Activated CD4-positive, alpha-beta T cell treated with anti-CD3 and anti-CD28 coated beads, Interleukin-2, amount 50 U/mL, for 24 hours (primary cell): ENCODE measurements around the gene CELA2A.
"Not testable (repeated sequence)": the region's sequence is repeated elsewhere in the genome, so short reads cannot be mapped to it uniquely, and the experiment has no call there.

Experiments
- DNase-seq, 2 donors: peaks; one replicate each; pipeline ENCODE4 v3.0.0-alpha.2; 2020; ENCODE audit warnings: low read depth in 1 of 2, low spot score in 1 of 2

CELA2A gene

DNA sequence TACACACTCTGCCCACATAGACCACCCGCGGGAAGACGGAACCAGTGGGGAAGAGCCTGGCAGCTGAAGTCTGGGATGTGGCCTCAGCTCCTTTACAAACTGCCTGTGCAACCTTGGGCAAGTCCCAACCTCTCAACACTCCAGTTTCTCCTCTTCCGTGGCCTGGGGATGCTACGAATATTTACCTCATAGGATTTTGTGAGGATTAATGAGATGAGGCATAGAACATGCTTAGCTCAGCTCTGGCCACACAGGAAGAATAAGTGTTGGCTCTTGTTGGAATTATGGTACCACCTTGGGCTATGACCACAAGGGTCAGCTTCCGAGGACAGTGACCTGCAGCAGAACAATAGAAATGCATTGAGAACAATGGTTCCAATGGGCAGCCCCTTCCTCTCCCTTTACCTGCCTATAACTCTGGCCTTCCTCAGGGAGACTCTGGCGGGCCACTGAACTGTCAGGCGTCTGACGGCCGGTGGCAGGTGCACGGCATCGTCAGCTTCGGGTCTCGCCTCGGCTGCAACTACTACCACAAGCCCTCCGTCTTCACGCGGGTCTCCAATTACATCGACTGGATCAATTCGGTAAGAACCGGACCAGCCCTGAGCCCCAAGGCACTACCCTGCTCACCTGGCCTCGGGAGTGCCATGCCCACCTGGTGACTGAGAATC, 10.6 kb downstream of the CELA2A start:
- DNase-seq: not testable (repeated sequence)

DNA sequence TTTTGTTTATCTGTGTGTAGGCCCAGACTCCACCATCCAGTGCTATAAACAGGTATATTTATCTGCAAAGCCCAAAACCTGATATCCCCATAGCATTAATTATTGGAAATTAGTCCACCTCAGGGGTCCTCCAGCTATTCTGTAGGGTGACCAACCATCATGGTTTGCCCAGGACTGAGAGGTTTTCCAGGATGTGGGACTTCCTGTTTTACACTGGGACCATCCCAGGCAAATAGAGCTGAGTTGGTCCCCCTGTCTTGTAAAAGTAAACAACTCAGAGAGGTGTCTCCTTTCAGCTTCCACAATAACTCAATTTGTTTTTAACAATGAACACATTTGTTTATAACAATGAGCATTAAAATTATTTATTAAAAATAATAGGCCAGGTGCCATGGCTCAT, 11.6 kb downstream of the CELA2A start:
- DNase-seq: no peak

DNA sequence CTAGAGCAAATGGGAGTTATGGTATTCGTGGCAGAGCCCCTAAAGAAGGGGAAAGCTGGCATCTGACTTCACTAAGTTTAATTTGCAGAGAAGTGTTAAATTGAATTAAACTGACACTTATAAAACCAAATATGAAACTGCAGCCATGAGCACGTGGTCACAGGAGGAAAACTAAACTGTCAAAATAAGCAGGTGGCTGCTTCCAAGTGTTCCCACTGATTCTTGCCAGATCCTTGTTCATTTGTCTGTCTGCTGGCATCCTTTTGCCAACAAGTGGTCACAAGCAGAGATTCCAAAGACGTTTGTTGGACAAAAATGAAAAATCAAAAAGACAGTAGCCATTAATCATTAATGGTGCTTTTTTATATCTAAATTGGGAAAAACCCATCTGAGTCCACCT, 12.8 kb downstream of the CELA2A start:
- DNase-seq: no peak

DNA sequence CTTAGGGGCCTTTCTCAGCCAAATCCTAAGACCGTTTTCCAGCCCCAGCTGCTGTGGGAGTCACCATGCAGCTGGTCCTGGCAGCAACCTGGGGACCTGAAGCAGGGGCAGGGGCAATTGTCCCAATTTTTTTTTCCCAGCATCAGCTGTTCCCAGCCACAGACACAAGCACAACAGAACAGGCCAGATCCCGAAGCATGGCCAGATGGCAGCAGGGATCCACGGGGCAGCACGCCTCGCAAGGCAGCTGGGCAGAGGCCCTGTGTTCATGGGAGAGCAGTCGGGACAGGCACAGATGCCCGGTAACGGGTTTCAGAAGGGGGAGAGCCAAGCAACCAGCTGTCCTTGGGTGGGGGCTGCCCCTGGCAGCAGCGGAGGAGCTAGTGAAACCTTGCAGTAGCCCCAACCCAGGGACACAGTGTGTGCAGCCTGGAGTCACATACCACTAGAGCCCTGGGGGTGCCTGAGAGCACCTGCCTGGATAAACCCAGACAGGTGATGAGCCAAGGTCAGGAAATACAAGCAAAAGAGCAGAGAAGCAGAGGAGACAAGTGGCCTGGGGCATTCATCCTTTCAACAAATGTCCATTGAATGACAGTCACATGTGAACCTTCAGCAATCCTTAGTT, 13.4 kb downstream of the CELA2A start:
- not testable (repeated sequence) for DNase-seq

DNA sequence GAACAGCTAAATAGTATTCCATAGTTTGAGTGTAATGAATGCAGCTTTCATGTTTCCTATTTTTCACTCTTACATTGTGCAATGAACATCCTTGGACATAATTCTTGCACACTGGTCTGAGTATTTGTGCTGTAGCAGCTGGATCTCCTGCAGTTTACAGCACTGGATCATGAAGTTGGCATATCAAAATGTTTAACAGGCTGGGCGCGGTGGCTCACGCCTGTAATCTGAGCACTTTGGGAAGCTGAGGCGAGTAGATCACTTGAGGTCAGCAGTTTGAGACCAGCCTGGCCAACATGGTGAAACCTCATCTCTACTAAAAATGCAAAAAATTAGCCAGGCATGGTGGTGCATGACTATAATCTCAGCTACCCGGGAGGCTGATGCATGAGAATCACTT, 14.5 kb downstream of the CELA2A start:
- not testable (repeated sequence) for DNase-seq

DNA sequence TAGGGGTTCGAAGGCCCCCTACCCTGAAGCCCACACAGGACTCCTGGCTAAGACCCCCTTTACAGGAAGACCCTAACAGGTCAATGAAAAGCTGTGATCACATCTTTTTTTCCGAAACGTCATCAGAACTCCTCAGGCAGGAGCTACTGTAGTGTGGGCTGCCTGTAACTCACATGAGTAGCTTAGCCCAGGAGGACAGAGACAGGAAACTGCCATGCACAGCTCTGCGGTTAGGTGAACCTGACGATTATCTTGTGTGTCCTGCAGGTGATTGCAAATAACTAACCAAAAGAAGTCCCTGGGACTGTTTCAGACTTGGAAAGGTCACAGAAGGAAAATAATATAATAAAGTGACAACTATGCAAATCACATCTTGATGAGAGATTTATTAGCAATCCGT, 15.2 kb downstream of the CELA2A start:
- DNase-seq: not testable (repeated sequence)

DNA sequence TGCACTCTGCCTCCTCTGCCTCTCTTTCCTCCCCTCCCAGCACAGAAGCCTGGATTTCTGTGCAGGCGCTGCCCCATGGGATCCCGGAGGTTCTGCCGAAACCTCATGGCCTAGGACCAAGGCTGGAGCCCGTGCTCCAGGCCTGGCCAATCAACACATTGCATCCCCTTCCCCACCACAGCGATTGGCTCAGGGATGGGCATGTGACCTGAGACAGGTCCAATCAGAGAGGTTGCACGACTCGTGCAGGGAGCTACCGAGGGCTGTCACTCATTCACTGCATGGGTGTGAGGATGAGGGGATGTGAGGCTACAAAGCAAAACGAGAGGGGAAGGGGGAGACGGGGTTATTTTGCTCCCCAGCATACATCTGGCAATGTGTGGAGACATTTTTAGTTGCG, 16.1 kb downstream of the CELA2A start:
- DNase-seq: no peak

DNA sequence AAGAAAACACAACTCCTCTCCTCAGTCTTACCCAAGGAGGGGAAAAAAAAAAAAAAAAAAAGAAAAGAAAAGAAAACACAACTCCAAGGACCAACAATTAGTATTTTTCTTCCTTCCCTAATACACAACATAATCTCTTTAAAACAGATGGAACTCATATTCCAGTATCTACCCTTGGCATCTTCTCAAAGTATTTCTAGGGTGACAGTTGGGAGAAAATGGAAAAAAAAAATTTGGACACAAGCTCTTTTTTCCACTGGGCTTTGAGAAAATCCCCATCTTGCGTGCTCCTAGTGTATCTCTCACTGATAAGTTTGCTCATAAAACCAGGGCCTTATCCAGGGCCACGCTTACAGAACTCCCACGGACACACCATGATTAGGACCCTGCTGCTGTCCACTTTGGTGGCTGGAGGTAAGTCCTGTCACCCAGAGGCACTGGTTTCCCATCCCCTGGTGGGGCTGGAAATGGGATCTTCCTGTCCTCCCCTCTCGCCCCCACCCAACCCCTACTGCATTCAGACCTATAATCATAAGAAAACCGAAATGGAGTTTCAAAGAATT, 19.3 kb downstream of the CELA2A start, which contains the start of gene CELA2B:
CELA2B (plus strand) TSS at position 353 of the 563 bp plus-strand sequence; CDS start at position 375, 22 bp downstream.
- no peak for DNase-seq

DNA sequence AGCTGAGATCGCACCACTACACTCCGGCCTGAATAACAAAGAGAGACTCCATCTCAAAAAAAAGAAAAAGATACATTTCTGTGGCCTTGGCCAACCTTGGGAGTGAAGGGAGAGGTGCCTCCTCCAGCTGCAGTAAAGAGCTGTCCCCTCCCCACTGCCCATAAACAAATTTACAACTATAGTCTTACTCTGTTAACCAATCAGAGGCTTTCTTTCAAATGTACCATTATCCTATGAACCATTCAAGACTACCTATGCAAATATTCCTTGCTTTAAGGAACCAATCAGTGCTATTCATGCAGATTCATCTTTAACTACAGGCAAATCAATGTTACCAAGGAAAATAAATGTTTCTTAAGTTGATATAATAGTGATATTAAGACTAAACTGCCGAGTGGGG, 20.4 kb downstream of the CELA2A start:
- no peak for DNase-seq

DNA sequence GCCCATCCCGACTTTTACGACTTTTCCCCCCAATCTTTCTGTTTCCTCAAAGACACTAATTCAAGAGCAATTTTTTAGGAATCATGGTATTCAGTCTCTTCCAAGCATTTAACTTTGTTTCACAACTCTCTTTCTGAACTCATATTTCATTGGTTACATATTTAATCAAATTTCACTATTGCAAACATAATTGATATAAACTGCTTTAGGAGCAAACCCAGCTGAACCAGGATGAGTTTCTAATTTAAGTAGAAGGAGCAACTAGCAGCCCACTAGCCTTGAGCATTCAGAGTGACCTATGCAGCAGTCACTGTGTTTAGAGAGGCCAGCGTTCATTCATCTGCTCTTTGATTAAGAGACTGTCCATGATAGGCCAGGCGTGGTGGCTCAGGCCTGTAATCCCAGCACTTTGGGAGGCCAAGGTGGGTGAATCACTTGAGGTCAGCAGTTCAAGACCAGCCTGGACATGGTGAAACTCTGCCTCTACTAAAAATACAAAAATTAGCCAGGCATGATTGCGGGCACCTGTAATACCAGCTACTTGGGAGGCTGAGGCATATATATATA, 21.2 kb downstream of the CELA2A start:
- no peak for DNase-seq

DNA sequence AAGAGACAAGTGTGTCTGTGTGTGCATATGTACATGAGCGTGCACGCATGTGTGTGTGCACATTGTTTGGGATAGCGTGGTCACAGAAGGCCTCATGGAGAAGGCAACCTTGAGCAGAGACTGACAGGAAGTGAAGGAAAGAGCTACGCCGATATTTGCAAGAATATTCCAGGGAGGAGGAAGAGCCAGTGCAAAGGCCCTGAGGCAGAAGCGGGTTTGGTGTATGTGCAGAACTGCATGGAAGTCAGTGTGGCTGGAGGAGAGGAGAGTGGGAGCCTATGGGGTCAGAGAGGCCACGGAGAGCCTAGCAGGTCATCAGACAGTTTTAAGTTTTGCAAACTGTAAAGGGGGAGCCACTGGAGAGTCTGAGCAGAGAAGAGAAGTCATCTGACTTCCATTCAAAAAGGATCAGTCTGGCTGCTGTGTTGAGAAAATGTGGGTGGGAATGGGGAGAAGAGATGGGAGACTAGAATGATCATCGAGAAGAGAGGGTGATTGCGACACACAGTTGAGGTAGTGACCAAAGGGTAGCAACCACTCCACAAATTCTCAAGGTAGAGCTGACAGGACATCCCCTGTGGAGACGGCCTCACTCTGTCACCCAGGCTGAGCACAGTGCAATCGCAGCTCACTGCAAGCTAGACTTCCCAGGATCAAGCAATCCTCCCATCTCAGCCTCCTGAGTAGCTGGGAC, 23.3 kb downstream of the CELA2A start:
- no peak for DNase-seq

DNA sequence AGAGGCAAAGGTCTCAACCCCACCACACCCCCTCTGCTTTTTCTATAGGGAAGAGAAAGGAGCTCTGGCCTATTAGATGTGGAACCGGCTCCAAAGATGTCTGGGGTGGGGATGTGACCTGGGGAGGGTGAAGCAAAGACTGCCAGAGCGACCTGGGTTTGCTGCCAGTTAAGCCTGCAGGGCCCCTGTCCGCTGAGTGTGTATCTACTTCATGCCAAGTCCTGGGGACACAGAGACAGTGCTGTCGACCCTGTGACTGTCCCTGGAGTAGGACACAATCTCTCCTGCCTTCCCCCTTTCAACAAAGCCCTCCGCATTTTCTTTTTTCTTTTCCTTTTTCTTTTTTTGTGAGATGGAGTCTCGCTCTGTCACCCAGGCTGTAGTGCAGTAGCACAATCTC, 25.9 kb downstream of the CELA2A start:
- not testable (repeated sequence) for DNase-seq

DNA sequence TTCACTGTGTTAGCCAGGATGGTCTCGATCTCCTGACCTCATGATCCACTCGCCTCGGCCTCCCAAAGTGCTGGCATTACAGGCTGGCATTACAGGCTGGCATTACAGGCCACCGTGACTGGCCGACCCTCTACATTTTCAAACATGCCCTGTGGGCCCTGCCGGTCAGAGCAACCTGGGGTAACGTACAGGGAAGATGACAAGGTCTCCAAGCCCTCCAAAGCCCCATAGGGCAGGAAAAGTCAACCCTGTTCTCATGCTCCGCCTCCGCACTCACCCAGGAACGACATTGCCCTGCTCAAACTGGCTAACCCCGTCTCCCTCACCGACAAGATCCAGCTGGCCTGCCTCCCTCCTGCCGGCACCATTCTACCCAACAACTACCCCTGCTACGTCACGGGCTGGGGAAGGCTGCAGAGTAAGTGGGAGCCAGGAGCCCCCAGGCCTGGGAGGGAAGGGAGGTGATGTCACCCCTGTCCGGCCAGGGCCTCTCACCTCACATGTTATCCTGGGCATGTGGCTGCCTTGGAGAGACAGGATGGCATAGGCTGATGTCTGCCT, 26.5 kb downstream of the CELA2A start:
- DNase-seq: not testable (repeated sequence)

DNA sequence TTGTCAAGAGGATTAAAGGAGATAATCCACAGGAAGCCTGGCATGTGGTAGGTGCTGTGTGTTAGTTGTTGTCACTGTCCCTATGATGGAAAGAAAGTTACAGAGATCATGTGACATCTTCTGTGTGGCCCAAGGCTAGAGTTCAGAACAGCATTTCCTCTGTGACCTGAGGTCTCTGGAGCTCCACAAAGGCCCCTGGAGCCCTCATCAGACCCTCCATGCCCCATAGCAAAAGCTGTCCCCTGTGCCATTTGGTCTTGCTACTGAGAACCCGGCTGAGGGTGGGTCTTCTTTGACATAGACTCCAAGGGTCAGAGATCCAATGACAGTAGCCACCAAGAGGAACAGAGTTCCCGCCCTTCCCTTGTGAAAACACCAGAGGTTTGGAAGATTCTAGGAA, 27.4 kb downstream of the CELA2A start:
- DNase-seq: no peak

DNA sequence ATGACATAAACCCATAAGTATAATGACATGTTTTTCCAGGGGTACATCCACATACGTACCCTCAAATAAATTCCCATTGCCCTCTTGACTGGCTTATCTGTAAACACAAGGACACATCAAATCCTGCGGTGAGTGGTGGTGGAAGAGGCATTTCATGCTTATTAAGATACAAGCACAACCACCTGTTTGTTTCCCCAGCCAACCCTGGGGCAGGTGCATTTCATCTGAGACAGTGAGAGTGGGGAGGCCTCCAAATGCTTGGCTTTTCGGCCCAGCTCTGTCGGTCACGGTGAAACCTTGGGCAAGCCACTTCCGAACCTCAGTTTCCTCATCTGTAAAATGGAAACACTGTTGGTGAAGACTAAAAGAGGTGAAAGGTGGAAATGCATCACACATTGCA, 27.9 kb downstream of the CELA2A start:
- DNase-seq: not testable (repeated sequence)

DNA sequence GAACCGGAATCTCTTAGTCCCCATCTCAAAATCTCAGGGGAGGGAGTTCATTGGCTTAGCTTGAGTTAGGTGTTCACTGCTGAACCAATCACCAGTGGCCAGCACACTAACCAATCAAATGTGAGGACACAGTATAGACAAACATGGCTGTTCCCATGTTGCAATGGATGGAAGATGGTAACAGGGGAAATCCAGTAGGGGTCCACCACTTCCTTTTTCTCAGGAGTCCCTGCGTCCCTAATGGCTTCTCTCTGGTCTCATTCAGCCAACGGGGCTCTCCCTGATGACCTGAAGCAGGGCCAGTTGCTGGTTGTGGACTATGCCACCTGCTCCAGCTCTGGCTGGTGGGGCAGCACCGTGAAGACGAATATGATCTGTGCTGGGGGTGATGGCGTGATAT, 29.1 kb downstream of the CELA2A start:
- no peak for DNase-seq

DNA sequence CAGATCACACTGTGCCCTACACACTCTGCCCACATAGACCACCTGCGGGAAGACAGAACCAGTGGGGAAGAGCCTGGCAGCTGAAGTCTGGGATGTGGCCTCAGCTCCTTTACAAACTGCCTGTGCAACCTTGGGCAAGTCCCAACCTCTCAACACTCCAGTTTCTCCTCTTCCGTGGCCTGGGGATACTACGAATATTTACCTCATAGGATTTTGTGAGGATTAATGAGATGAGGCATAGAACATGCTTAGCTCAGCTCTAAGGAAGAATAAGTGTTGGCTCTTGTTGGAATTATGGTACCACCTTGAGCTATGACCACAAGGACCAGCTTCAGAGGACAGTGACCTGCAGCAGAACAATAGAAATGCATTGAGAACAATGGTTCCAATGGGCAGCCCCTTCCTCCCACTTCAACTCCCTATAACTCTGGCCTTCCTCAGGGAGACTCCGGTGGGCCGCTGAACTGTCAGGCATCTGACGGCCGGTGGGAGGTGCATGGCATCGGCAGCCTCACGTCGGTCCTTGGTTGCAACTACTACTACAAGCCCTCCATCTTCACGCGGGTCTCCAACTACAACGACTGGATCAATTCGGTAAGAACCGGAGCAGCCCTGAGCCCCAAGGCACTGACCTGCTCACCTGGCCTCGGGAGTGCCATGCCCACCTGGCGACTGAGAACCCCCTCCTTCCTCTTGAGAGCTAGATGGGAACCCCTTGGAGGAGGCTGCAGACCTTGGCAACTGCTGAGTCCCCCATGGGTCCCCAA, 30.5 kb downstream of the CELA2A start:
- not testable (repeated sequence) for DNase-seq

DNA sequence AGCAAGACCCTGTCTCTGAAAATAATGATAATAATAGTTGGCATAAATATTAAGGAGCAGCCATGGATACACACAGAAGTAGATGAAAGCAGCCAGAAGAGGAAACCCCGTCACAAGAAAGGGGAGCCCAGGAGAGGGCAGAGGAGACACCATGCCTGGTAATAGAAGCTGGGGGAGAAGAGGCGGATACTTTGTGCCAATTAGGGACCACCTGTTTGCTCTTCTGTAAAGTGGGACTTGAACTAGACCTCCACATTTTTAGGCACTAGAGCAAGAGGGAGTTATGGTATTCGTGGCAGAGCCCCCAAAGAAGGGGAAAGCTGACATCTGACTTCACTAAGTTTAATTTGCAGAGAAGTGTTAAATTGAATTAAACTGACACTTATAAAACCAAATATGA, 31.8 kb downstream of the CELA2A start:
- no peak for DNase-seq

DNA sequence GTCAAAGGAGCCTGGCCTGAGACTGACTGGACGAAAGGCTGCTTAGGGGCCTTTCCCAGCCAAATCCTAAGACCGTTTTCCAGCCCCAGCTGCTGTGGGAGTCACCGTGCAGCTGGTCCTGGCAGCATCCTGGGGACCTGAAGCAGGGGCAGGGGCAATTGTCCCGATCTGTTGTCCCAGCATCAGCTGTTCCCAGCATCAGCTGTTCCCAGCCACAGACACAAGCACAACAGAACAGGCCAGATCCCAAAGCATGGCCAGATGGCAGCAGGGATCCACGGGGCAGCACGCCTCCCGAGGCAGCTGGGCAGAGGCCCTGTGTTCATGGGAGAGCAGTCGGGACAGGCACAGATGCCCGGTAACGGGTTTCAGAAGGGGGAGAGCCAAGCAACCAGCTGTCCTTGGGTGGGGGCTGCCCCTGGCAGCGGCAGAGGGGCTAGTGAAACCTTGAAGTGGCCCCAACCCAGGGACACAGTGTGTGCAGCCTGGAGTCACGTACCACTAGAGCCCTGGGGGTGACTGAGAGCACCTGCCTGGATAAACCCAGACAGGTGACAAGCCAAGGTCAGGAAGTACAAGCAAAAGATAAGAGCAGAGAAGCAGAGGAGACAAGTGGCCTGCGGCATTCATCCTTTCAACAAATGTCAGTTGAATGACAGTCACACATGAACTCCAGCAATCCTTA, 32.7 kb downstream of the CELA2A start:
- no peak for DNase-seq

DNA sequence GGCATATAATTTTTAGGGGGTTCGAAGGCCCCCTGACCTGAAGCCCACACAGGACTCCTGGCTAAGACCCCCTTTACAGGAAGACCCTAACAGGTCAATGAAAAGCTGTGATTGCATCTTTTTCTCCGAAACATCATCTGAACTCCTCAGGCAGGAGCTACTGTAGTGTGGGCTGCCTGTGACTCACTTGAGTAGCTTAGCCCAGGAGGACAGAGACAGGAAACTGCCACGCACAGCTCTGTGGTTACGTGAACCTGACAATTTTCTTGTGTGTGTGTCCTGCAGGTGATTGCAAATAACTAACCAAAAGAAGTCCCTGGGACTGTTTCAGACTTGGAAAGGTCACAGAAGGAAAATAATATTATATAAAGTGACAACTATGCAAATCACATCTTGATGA, 34.5 kb downstream of the CELA2A start:
- DNase-seq: not testable (repeated sequence)
